ENCODE measurements around the gene LRRC7. TPM values are rescaled to one million over a fixed set of nuclear protein-coding genes. Genes with fewer than 3 reads are reported as not detected.
"Not testable (repeated sequence)": the region's sequence is repeated elsewhere in the genome, so short reads cannot be mapped to it uniquely, and the experiment has no call there.

Gene LRRC7
- total RNA-seq, 2 donors from 2014 or later, result 2.8 to 3.0 TPM

DNA sequence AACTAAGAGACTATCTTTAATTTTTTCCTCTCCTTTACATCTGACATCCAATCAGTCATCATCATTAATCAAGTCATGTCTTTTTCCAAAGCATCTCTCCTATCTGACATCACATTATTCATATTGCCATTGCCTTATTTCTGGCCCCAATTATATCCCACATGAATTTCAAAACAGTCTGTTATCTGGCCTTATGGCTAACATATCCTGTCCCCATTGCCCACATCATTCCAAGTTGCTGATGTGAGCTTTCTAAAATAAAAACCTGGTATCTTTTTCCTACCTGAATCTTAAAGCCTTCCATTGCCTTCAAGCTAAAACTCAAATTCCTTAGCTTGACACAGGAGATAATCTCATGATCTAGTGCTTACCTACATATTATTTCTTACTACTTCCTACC lies 353.8 kb downstream of the LRRC7 start:
- H3K27ac ChIP-seq, result no peak overlapping the region
- no peaks in the 10 kb centered on the region for H3K9me3 ChIP-seq
- no peaks in the 10 kb centered on the region for H3K27me3 ChIP-seq (replicated peaks; ENCODE audit: insufficient read depth)
- no peak overlapping the region for H3K4me3 ChIP-seq
- H3K36me3 ChIP-seq, result no peaks in the 10 kb centered on the region
- TF ChIP-seq POLR2A (IDR thresholded peaks at IDR 0.05) (no peak), POLR2AphosphoS5 (IDR thresholded peaks at IDR 0.05) (no peak)
- TF ChIP-seq, protein P1, sequence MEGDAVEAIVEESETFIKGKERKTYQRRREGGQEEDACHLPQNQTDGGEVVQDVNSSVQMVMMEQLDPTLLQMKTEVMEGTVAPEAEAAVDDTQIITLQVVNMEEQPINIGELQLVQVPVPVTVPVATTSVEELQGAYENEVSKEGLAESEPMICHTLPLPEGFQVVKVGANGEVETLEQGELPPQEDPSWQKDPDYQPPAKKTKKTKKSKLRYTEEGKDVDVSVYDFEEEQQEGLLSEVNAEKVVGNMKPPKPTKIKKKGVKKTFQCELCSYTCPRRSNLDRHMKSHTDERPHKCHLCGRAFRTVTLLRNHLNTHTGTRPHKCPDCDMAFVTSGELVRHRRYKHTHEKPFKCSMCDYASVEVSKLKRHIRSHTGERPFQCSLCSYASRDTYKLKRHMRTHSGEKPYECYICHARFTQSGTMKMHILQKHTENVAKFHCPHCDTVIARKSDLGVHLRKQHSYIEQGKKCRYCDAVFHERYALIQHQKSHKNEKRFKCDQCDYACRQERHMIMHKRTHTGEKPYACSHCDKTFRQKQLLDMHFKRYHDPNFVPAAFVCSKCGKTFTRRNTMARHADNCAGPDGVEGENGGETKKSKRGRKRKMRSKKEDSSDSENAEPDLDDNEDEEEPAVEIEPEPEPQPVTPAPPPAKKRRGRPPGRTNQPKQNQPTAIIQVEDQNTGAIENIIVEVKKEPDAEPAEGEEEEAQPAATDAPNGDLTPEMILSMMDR (IDR thresholded peaks at IDR 0.05), result no peak
- DNase-seq (ENCODE audit: low spot score), result no peak
- intact Hi-C loops (cut with DNase I), result no loop called here
- no peaks in the 10 kb centered on the region for H3K4me1 ChIP-seq (replicated peaks)

DNA sequence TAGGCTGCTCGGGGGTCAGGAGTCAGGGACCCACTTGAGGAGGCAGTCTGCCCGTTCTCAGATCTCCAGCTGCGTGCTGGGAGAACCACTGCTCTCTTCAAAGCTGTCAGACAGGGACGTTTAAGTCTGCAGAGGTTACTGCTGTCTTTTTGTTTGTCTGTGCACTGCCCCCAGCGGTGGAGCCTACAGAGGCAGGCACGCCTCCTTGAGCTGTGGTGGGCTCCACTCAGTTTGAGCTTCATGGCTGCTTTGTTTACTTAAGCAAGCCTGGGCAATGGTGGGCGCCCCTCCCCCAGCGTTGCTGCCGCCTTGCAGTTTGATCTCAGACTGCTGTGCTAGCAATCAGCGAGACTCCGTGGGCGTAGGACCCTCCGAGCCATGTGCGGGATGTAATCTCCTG lies 360.5 kb downstream of the LRRC7 start:
- DNase-seq (ENCODE audit: low spot score); H3K4me3 ChIP-seq; intact Hi-C loops (cut with DNase I); H3K9me3 ChIP-seq; H3K27me3 ChIP-seq (replicated peaks; ENCODE audit: insufficient read depth); H3K27ac ChIP-seq; H3K36me3 ChIP-seq; H3K4me1 ChIP-seq (replicated peaks): not testable (repeated sequence)
- WGBS, result 80% methylated on average over 14 of the region's 14 CpGs

DNA sequence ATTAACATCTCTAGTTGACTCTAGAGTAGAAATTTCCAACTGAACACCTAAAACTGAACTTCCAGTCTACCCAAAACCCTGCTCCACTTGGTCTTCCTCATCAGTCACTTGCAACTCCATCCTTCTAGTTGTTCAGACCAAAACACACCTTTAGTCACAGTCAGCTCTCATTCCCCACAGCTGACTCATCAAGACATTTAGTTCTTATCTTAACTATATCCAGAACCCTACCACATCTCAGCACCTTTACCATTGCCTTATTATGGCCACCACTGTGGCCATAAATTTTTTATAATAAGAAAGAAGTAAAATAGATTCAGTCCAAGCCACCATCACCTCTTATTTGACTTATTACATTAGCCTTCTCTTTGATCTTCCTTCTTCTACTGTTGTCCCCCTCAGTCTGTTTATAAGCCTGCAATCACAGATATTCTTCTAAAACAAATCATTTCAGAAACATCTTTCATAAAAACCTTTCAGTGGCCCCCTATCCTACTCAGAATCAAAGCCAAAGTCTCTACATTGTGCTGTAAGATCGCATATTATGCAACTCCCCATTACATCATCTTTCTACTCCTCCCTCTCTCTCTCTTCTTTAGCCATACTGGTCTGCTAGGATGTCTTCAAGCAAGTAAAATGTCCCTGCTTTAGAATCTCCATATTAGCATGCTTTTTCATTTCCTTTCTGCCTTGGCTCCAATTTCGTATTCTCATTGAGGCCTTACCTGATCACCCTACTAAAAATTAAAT lies 361.8 kb downstream of the LRRC7 start:
- intact Hi-C loops (cut with DNase I), result no loop called here
- 94% methylated on average over 2 of the region's 2 CpGs for WGBS

DNA sequence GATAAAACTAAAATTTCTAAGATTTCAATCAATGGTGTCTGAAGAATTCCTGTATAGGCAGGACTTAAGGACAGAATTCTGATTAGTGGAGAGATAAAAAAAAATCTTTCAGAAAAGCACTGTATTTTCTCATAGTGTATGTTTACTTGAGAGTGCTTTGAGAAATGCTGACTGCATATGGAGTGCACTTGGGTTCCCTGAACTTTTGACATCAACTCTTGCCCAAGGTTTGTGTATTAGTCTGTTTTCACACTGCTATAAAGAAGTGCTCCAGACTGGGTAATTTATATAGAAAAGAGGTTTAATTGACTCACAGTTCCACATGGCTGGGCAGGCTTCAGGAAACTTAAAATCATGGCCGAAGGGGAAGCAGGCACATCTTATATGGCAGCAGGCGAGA lies 362.7 kb downstream of the LRRC7 start:
- Histone ChIP-seq H3K27ac (no peak overlapping the region), H3K4me1 (replicated peaks) (no peaks in the 10 kb centered on the region), H3K4me3 (no peak overlapping the region), H3K9me3 (no peaks in the 10 kb centered on the region), H3K36me3 (no peaks in the 10 kb centered on the region), H3K27me3 (replicated peaks; ENCODE audit: insufficient read depth) (no peaks in the 10 kb centered on the region)
- WGBS, result 83% methylated on average over 2 of the region's 2 CpGs
- TF ChIP-seq POLR2AphosphoS5 (IDR thresholded peaks at IDR 0.05) (no peak), POLR2A (IDR thresholded peaks at IDR 0.05) (no peak)
- TF ChIP-seq, protein P1 (IDR thresholded peaks at IDR 0.05), result no peak
- intact Hi-C loops (cut with DNase I), result no loop called here
- DNase-seq (ENCODE audit: low spot score), result no peak

More for the DNA sequence above, 361.8 kb downstream of the LRRC7 start:
- no peak for DNase-seq (ENCODE audit: low spot score)
- Histone ChIP-seq H3K27me3 (replicated peaks; ENCODE audit: insufficient read depth) (no peaks in the 10 kb centered on the region), H3K9me3 (no peaks in the 10 kb centered on the region), H3K27ac (no peak overlapping the region), H3K36me3 (no peaks in the 10 kb centered on the region), H3K4me3 (no peak overlapping the region), H3K4me1 (replicated peaks) (no peaks in the 10 kb centered on the region)
- TF ChIP-seq POLR2AphosphoS5 (IDR thresholded peaks at IDR 0.05) (no peak), POLR2A (IDR thresholded peaks at IDR 0.05) (no peak)
- TF ChIP-seq, protein P1 (IDR thresholded peaks at IDR 0.05), result no peak

DNA sequence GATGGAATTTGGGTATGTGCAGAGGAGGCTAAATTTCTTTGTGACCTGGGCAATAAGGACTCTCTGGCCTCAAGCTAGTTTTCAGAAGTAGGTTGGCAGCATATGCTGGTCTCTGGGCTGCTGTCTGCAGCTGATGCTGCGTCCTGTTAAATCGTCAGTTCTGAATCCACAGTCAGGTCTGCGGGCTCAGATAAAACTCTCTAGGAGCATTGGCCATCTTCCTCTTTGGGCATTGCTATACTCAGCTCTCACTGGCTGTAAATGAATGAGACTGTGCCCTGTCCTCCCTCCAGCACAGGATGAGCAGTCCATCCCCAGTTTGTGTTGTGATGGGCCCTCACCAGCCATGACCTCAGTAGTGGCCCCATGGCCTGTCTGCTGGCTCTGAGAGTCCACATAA lies 365.0 kb downstream of the LRRC7 start:
- Histone ChIP-seq H3K4me1 (replicated peaks) (no peaks in the 10 kb centered on the region), H3K27me3 (replicated peaks; ENCODE audit: insufficient read depth) (no peaks in the 10 kb centered on the region), H3K36me3 (no peaks in the 10 kb centered on the region), H3K4me3 (no peak overlapping the region), H3K27ac (no peak overlapping the region), H3K9me3 (no peaks in the 10 kb centered on the region)
- intact Hi-C loops (cut with DNase I), result no loop called here
- DNase-seq (ENCODE audit: low spot score), result no peak
- WGBS, result 79% methylated on average over 3 of the region's 3 CpGs
- TF ChIP-seq POLR2A (IDR thresholded peaks at IDR 0.05), result no peak
- TF ChIP-seq, protein P1 (IDR thresholded peaks at IDR 0.05), result no peak
- TF ChIP-seq POLR2AphosphoS5 (IDR thresholded peaks at IDR 0.05), result no peak

Data from prostate gland (tissue), 2 donors.